K562 (cell line): ENCODE data around the gene RNASE7.

Source experiments
- ARNT ChIP-seq, 2 experiments: fragments of 450-650 bp; IDR thresholded peaks; 2 replicates each; pipeline ENCODE4 v1.6.1; 2016; ENCODE audit warnings: mild to moderate bottlenecking in 1 of 2
- BRCA1 ChIP-seq, 2 experiments: fragments of 450-650 bp in 1 of 2; sonication (generic) in 1 of 2; formaldehyde crosslinking in 1 of 2; IDR thresholded peaks; 2 replicates each; pipeline versions ENCODE4 v1.5.0 to v1.6.1; 2017 to 2020; ENCODE audit warnings: mild to moderate bottlenecking in 1 of 2, missing genetic modification reagents in 1 of 2
- HES1 ChIP-seq: fragments of 450-650 bp; IDR thresholded peaks from 2 replicates; pipeline ENCODE4 v1.6.1; 2016; ENCODE audit warnings: low read depth, mild to moderate bottlenecking, moderate library complexity
- MIER1 ChIP-seq: fragments of 450-650 bp; IDR thresholded peaks from 2 replicates; pipeline ENCODE4 v1.6.1; 2016; ENCODE audit warnings: antibody characterized with exemption, mild to moderate bottlenecking, low read depth
- POLR2A ChIP-seq: fragments of 450-650 bp; conservative IDR thresholded peaks from 2 replicates; pipeline ENCODE4 v1.6.1; 2016
- SMC3 ChIP-seq: conservative IDR thresholded peaks from 2 replicates; pipeline ENCODE4 v1.6.1; 2011; ENCODE audit warnings: low read depth, low read length, improper control_type of control experiment; ENCODE audit not compliant: insufficient read depth
- SP1 ChIP-seq: sonication (generic); formaldehyde crosslinking; IDR thresholded peaks from 2 replicates; pipeline ENCODE4 v1.8.1; 2022; ENCODE audit warnings: mild to moderate bottlenecking, missing genetic modification reagents
- TAF1 ChIP-seq: IDR thresholded peaks from 2 replicates; pipeline ENCODE4 v1.6.1; 2011; ENCODE audit warnings: mild to moderate bottlenecking, low read length, moderate library complexity; ENCODE audit not compliant: insufficient read depth, control insufficient read depth, severe bottlenecking; ENCODE audit errors: extremely low read depth
- TF ChIP-seq, protein P1 (sequence below): conservative IDR thresholded peaks from 2 replicates; pipeline ENCODE4 v1.6.1; 2011; ENCODE audit warnings: low read depth, mild to moderate bottlenecking, low read length; ENCODE audit not compliant: control insufficient read depth
- TF ChIP-seq, protein P2 (sequence below), 3 experiments: IDR thresholded peaks in 2 of 3; conservative IDR thresholded peaks in 1 of 3; 2 replicates each; pipeline ENCODE4 v1.5.1; 2011 to 2012; ENCODE audit warnings: low read length in 3 of 3, mild to moderate bottlenecking in 3 of 3, control low read depth in 2 of 3, improper control_type of control experiment in 1 of 3, inconsistent platforms in 1 of 3, low read depth in 1 of 3, mixed read lengths in 1 of 3, moderate library complexity in 1 of 3; ENCODE audit not compliant: insufficient read depth in 2 of 3
- TF ChIP-seq, protein P3 (sequence below): fragments of 250-450 bp; sonication (Bioruptor Pico); IDR thresholded peaks from 2 replicates; pipeline ENCODE4 v1.5.0; 2020; ENCODE audit warnings: mild to moderate bottlenecking, borderline replicate concordance

DNA sequence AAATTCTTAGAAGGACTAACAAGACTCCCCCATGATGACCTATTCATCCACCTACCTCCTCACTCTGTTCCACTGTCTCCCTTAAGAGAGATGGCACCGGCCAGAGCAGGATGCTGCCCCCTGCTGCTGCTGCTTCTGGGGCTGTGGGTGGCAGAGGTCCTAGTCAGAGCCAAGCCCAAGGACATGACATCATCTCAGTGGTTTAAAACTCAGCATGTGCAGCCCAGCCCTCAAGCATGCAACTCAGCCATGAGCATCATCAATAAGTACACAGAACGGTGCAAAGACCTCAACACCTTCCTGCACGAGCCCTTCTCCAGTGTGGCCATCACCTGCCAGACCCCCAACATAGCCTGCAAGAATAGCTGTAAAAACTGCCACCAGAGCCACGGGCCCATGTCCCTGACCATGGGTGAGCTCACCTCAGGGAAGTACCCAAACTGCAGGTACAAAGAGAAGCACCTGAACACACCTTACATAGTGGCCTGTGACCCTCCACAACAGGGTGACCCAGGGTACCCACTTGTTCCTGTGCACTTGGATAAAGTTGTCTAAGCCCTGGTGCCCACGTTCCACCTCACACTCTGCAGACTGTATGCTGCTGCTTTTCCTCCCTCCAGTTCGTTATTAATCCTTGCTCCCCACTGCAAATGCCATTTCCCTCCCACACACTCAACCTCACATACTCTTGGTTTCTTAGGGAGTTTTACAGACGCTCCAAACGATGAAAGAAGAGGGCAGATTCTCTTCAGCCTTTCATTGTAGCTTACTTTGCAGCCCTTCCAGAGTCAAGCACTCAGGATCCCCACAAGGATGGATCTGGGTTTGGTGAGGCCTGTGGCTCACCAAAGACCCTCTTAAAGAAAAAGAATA, 15.9 kb downstream of the RNASE7 start, which contains the start of gene RNASE8:
- no peak for TF ChIP-seq TAF1
- TF ChIP-seq ARNT (IDR thresholded peaks at IDR 0.05): no peak
- TF ChIP-seq, protein P1, sequence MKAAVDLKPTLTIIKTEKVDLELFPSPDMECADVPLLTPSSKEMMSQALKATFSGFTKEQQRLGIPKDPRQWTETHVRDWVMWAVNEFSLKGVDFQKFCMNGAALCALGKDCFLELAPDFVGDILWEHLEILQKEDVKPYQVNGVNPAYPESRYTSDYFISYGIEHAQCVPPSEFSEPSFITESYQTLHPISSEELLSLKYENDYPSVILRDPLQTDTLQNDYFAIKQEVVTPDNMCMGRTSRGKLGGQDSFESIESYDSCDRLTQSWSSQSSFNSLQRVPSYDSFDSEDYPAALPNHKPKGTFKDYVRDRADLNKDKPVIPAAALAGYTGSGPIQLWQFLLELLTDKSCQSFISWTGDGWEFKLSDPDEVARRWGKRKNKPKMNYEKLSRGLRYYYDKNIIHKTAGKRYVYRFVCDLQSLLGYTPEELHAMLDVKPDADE: no peak
- TF ChIP-seq, protein P2, sequence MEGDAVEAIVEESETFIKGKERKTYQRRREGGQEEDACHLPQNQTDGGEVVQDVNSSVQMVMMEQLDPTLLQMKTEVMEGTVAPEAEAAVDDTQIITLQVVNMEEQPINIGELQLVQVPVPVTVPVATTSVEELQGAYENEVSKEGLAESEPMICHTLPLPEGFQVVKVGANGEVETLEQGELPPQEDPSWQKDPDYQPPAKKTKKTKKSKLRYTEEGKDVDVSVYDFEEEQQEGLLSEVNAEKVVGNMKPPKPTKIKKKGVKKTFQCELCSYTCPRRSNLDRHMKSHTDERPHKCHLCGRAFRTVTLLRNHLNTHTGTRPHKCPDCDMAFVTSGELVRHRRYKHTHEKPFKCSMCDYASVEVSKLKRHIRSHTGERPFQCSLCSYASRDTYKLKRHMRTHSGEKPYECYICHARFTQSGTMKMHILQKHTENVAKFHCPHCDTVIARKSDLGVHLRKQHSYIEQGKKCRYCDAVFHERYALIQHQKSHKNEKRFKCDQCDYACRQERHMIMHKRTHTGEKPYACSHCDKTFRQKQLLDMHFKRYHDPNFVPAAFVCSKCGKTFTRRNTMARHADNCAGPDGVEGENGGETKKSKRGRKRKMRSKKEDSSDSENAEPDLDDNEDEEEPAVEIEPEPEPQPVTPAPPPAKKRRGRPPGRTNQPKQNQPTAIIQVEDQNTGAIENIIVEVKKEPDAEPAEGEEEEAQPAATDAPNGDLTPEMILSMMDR (IDR thresholded peaks at IDR 0.05 in 2 of 3, conservative IDR thresholded peaks at IDR 0.05 in 1 of 3; ENCODE audit: insufficient read depth in 2 of 3, low read depth in 1 of 3, low read length in 3 of 3): 0 out of 6 replicates have a peak, but pooled peaks of 1 of the 3 experiments have one; percentile 4
- no peak for TF ChIP-seq HES1
- TF ChIP-seq BRCA1 (IDR thresholded peaks at IDR 0.05): no peak
- no peak for TF ChIP-seq BRCA1 (CRISPR knock-in tag; IDR thresholded peaks at IDR 0.05)
- TF ChIP-seq SMC3: no peak
- TF ChIP-seq, protein P3, sequence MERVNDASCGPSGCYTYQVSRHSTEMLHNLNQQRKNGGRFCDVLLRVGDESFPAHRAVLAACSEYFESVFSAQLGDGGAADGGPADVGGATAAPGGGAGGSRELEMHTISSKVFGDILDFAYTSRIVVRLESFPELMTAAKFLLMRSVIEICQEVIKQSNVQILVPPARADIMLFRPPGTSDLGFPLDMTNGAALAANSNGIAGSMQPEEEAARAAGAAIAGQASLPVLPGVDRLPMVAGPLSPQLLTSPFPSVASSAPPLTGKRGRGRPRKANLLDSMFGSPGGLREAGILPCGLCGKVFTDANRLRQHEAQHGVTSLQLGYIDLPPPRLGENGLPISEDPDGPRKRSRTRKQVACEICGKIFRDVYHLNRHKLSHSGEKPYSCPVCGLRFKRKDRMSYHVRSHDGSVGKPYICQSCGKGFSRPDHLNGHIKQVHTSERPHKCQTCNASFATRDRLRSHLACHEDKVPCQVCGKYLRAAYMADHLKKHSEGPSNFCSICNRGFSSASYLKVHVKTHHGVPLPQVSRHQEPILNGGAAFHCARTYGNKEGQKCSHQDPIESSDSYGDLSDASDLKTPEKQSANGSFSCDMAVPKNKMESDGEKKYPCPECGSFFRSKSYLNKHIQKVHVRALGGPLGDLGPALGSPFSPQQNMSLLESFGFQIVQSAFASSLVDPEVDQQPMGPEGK (CRISPR knock-in tag): no peak
- no peak for TF ChIP-seq SP1 (CRISPR knock-in tag)
- no peak for TF ChIP-seq POLR2A
- no peak for TF ChIP-seq MIER1
